ENCODE data around the gene GPRIN3. TPM values are rescaled to one million over a fixed set of nuclear protein-coding genes. Genes with fewer than 3 reads are reported as not detected.

GPRIN3 gene
- total RNA-seq, 2 donors from 2014 or later, result 11.6 to 24.0 TPM

- Mint-ChIP-seq H3K36me3 (no peaks in the 10 kb centered on the region), H3K4me1 (ENCODE audit: low read depth in 2 of 2) (peaks cover 15 to 18% of the 10 kb centered on the region in 2 donors), H3K27me3 (no peaks in the 10 kb centered on the region), H3K27ac (peak overlapping the region in 1 of 2 donors; percentile 87), H3K4me3 (no peak overlapping the region), H3K9me3 (no peaks in the 10 kb centered on the region)
- ATAC-seq (no peak), DNase-seq (ENCODE audit: low spot score) (no peak)
Observed at GRCh38 chr4:89242216-89242615, 65.4 kb downstream of the GPRIN3 start.

GRCh38 chr4:89230271-89230670, 77.3 kb downstream of the GPRIN3 start:
- DNase-seq (ENCODE audit: low spot score) (no peak), ATAC-seq (no peak)
- Mint-ChIP-seq H3K9me3 (no peaks in the 10 kb centered on the region), H3K36me3 (no peaks in the 10 kb centered on the region), H3K4me1 (ENCODE audit: low read depth in 2 of 2) (peaks cover 0 to 9% of the 10 kb centered on the region in 2 donors), H3K27me3 (no peaks in the 10 kb centered on the region), H3K27ac (no peak overlapping the region), H3K4me3 (no peak overlapping the region)

DNA sequence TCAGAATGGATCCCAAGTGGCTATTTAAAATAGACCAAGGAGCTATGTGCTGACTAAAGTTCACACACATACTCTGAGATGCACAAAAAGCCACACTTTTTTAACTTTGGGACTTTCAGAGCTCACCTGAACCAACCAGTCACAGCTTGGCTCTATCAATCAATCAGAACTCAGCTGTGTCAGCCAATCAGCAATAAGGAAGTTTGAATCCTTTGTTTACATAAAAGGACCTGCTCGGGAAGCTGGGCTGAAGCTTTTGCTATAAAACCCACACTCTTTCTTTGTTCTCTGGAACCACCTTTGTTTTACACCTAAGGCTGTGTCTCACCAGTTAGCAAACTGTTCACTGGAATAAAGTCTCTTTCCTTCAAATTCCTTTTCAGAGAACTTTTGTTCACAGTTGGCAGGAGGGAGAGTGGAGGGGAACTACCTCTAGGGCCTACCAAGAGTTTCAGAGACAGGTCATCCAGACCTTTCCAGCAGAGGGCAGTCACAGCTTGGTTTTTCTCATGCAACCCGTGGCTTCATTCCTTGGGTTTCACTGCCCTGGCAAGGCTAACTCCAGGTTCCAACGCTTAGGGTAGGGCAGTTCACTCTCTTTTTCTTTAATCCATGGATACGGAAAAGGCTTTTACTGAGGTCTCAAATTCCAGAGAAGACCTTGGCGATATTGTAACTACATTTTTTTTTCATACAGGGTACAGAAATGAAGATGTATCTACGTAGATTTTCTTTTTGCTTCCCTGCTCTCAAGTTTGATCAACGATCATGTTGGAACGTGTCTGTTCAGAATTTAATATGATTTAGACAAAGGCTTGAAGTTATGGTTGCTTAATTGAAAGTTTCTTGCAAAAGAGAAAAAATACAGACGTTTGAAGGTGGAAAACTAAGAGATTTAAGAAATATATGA, 80.7 kb downstream of the GPRIN3 start:
- H3K9me3 Mint-ChIP-seq, result no peaks in the 10 kb centered on the region
- H3K27ac Mint-ChIP-seq, result peak overlapping the region in 1 of 2 donors; percentile 35
- peak; percentile 78 to 90 for ATAC-seq

DNA sequence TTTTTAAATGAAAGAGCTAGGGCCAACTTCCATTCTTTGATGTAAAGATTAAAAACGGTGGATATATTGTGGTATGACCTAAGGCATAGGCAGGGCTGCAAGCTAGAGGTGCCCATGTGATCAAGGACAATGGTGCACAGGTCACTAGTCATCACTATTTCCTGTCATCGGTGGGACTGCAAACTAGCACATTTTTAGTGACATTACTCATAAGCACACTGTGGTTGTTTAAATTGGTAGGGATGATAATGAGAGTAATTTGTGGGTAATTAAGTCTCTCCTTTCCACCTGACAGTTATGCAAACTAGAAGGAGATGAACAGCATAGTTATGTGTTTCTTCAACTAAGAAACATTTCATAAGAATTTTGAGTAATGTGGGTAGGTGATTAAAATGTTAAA, 85.4 kb downstream of the GPRIN3 start:
- Mint-ChIP-seq H3K27me3 (peaks cover 0 to 2% of the 10 kb centered on the region in 2 donors), H3K9me3 (no peaks in the 10 kb centered on the region), H3K4me3 (no peak overlapping the region), H3K27ac (peak overlapping the region; percentile 3 to 52), H3K4me1 (ENCODE audit: low read depth in 2 of 2) (peaks cover 12 to 17% of the 10 kb centered on the region in 2 donors), H3K36me3 (no peaks in the 10 kb centered on the region)
- no peak for DNase-seq (ENCODE audit: low spot score)
- ATAC-seq, result peak; percentile 84 to 94

More for the DNA sequence above, 80.7 kb downstream of the GPRIN3 start:
- no peak overlapping the region for H3K4me3 Mint-ChIP-seq
- DNase-seq (ENCODE audit: low spot score), result peak; percentile 81
- H3K27me3 Mint-ChIP-seq, result peaks cover 0 to 2% of the 10 kb centered on the region in 2 donors
- no peaks in the 10 kb centered on the region for H3K36me3 Mint-ChIP-seq
- H3K4me1 Mint-ChIP-seq (ENCODE audit: low read depth in 2 of 2), result peaks cover 10 to 16% of the 10 kb centered on the region in 2 donors

- Mint-ChIP-seq H3K9me3 (no peaks in the 10 kb centered on the region), H3K36me3 (no peaks in the 10 kb centered on the region), H3K4me1 (ENCODE audit: low read depth in 2 of 2) (peaks cover 9 to 12% of the 10 kb centered on the region in 2 donors), H3K27ac (no peak overlapping the region), H3K4me3 (no peak overlapping the region), H3K27me3 (peaks cover 0 to 2% of the 10 kb centered on the region in 2 donors)
- ATAC-seq (no peak), DNase-seq (ENCODE audit: low spot score) (no peak)
Observed at GRCh38 chr4:89221167-89221867, 86.3 kb downstream of the GPRIN3 start.

DNA sequence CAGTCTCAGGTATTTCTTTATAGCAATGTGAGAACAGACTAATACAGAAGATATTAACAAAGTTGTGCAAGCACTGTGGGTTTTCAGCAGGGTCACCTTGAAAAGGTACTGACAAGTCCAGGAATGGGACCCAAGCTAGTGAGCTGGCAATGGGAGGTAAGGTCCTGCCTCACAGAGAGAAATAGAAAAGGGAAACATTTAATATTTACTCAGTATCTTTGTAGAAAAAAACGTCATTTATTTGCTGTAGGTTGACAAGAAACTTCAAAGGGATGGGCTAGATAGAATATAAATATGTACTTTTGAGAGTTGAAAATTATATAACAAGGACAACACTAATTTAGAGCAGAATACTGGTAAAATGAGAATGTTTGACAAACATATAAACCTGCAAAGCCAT, 89.0 kb downstream of the GPRIN3 start:
- Mint-ChIP-seq H3K4me1 (ENCODE audit: low read depth in 2 of 2) (peaks cover 8 to 12% of the 10 kb centered on the region in 2 donors), H3K36me3 (no peaks in the 10 kb centered on the region), H3K27me3 (peaks cover 2 to 15% of the 10 kb centered on the region in 2 donors), H3K9me3 (no peaks in the 10 kb centered on the region), H3K27ac (no peak overlapping the region), H3K4me3 (no peak overlapping the region)
- no peak for DNase-seq (ENCODE audit: low spot score)
- ATAC-seq, result no peak

DNA sequence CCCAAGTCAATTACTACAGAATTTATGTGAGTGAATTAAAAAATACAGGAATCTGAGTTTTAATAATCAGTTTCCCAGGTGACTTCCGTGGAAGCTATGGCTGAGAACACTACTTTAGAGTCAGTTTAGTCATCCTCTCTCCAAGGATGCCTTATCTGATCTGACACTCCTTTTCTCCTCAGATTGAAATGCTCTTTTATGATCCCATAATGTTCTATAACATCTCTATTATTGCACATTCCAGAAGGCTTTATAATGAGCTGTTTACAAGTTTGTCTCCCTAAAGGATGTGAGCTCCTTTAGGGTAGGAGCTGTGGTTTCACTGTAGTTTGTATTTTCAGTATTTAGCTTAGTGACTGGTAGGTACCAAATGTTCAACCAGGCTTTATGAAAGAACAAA, 90.0 kb downstream of the GPRIN3 start:
- peaks cover 5 to 9% of the 10 kb centered on the region in 2 donors for H3K4me1 Mint-ChIP-seq (ENCODE audit: low read depth in 2 of 2)
- H3K27me3 Mint-ChIP-seq, result peaks cover 2 to 15% of the 10 kb centered on the region in 2 donors
- no peak for DNase-seq (ENCODE audit: low spot score)
- no peak overlapping the region for H3K27ac Mint-ChIP-seq
- no peak overlapping the region for H3K4me3 Mint-ChIP-seq
- no peak for ATAC-seq
- no peaks in the 10 kb centered on the region for H3K9me3 Mint-ChIP-seq
- no peaks in the 10 kb centered on the region for H3K36me3 Mint-ChIP-seq

GRCh38 chr4:89216866-89217265, 90.7 kb downstream of the GPRIN3 start:
- Mint-ChIP-seq H3K9me3 (no peaks in the 10 kb centered on the region), H3K27me3 (peaks cover 4 to 15% of the 10 kb centered on the region in 2 donors), H3K27ac (no peak overlapping the region), H3K4me1 (ENCODE audit: low read depth in 2 of 2) (peaks cover under 1 to 1% of the 10 kb centered on the region in 2 donors), H3K36me3 (no peaks in the 10 kb centered on the region), H3K4me3 (no peak overlapping the region)
- DNase-seq (ENCODE audit: low spot score) (no peak), ATAC-seq (no peak)

- H3K9me3 Mint-ChIP-seq, result no peaks in the 10 kb centered on the region
- DNase-seq (ENCODE audit: low spot score) (no peak), ATAC-seq (no peak)
- H3K36me3 Mint-ChIP-seq, result no peaks in the 10 kb centered on the region
- H3K4me3 Mint-ChIP-seq, result no peak overlapping the region
- H3K27me3 Mint-ChIP-seq, result peaks cover 4 to 15% of the 10 kb centered on the region in 2 donors
- H3K27ac Mint-ChIP-seq, result no peak overlapping the region
- no peaks in the 10 kb centered on the region for H3K4me1 Mint-ChIP-seq (ENCODE audit: low read depth in 2 of 2)
Observed at GRCh38 chr4:89216422-89216821, 91.2 kb downstream of the GPRIN3 start.

DNA sequence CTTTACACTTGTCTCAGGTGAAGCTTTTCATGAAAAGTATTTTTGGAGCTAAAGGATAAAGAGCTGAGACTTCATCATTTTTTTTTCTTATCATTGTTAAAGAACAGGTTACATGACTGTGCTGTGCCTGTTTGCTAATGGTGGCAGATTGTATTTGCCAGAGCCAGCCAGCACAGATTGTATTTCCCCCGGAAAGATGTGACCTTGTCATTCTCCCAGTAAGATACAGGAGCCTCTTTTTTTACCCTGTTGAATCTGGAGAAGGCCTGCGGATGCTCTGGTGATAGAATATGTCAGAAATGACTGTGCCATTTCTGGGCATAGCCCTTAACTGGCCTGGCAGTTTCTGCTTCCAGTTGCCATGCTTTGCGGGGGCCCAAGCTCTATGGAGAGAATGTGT, 91.9 kb downstream of the GPRIN3 start:
- H3K4me3 Mint-ChIP-seq, result no peak overlapping the region
- H3K36me3 Mint-ChIP-seq, result no peaks in the 10 kb centered on the region
- no peak for ATAC-seq
- peaks cover 4 to 15% of the 10 kb centered on the region in 2 donors for H3K27me3 Mint-ChIP-seq
- H3K4me1 Mint-ChIP-seq (ENCODE audit: low read depth in 2 of 2), result no peaks in the 10 kb centered on the region
- DNase-seq (ENCODE audit: low spot score), result no peak
- H3K27ac Mint-ChIP-seq, result no peak overlapping the region
- no peaks in the 10 kb centered on the region for H3K9me3 Mint-ChIP-seq

DNA sequence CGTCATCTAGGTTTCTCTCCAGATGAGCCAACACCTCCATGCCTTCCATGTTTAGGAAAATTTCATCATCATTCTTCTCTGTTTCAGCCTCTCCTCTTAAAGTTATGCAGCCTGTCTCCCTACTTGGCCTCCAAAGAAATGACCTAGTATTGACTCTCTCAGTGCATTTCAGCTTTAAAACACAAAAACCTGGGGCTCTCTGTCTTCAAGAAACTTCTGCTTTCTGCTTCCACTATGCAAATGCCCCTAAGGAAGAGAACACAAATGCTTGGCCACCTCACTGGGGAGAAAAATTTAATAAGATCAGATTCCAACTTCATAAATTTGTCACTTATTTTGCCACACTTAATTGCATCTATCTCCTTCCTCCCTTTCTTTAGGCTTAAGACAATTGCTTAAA, 93.3 kb downstream of the GPRIN3 start:
- ATAC-seq (no peak), DNase-seq (ENCODE audit: low spot score) (no peak)
- Mint-ChIP-seq H3K36me3 (no peaks in the 10 kb centered on the region), H3K27me3 (peaks cover 7 to 15% of the 10 kb centered on the region in 2 donors), H3K4me1 (ENCODE audit: low read depth in 2 of 2) (no peaks in the 10 kb centered on the region), H3K4me3 (no peak overlapping the region), H3K27ac (no peak overlapping the region), H3K9me3 (no peaks in the 10 kb centered on the region)

DNA sequence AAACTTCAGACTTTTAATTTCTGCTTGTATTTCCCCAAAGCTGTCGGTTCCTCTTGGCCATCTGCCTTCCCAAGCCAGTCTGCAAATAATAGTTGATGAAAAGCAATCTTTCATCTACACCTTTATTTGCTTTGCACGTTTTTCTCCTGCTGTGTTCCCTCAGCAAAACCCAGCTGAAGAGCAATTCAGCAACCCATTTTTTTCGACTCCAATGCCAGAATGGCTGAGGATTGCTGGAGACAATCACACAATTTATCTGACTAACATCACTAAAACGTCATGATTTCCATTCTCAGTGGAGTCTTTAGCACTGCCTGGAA, 94.3 kb downstream of the GPRIN3 start:
- H3K4me3 Mint-ChIP-seq, result no peak overlapping the region
- H3K9me3 Mint-ChIP-seq, result no peaks in the 10 kb centered on the region
- no peak for ATAC-seq
- H3K4me1 Mint-ChIP-seq (ENCODE audit: low read depth in 2 of 2), result no peaks in the 10 kb centered on the region
- H3K36me3 Mint-ChIP-seq, result peaks cover 2% of the 10 kb centered on the region
- no peak for DNase-seq (ENCODE audit: low spot score)
- no peak overlapping the region for H3K27ac Mint-ChIP-seq
- H3K27me3 Mint-ChIP-seq, result peaks cover 10 to 18% of the 10 kb centered on the region in 2 donors

DNA sequence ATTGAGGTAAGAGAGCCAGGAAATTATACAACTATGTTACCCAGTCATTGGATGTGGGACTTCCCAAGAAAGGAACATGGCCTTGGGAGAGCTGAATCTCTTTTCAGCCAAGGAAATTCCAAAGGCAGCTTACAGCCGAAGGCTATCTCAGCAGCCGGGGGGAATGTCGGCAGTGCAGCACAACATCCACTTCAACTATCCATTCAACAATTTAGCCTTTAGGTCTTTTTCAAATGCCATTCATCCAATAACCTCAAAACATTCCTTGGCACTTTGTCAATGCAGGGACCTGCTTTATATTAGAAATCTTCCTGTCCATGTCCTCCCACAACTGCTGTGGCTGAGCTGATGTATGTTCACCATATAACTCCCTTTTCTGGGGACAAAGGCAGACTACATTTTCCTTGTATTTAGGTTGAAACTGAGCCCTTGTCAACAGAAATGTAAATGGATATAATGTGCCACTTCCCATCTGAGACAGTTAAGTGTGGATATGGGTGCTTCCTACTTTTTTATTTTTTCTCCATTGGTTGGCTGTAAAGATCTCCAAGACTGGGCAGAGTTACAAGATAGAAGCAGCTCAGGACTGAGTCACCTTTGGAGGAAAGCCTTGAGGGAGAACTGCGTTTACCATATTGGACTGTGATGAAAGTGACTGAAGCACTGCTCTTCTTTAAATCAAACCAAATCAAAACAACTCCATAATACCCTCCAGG, 94.8 kb downstream of the GPRIN3 start:
- Mint-ChIP-seq H3K27me3 (peaks cover 13 to 23% of the 10 kb centered on the region in 2 donors), H3K36me3 (peaks cover 6% of the 10 kb centered on the region), H3K27ac (no peak overlapping the region), H3K4me1 (ENCODE audit: low read depth in 2 of 2) (no peaks in the 10 kb centered on the region), H3K9me3 (no peaks in the 10 kb centered on the region), H3K4me3 (no peak overlapping the region)
- no peak for ATAC-seq
- DNase-seq (ENCODE audit: low spot score), result no peak

DNA sequence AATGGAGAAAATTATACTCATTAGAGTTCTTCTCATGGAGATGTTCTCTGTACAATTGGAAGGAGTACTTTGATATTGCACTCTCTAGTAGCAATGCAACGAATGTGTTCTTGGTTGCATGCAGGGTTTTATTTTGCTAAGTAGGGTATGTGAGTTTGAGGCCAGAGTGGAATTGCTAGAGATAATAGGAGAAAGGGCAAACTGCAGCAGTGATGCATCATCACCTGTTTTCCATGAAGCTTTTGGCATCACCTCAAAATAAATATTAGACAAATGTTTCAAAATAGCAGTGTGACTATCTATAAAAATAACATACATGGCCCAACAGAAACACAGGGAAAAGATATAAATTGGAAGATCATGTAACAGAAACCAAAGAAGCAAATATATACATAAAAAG, 103.0 kb downstream of the GPRIN3 start:
- no peak for ATAC-seq
- no peak for DNase-seq (ENCODE audit: low spot score)
- H3K27me3 Mint-ChIP-seq, result peaks cover 9 to 17% of the 10 kb centered on the region in 2 donors
- no peak overlapping the region for H3K4me3 Mint-ChIP-seq
- no peaks in the 10 kb centered on the region for H3K9me3 Mint-ChIP-seq
- no peak overlapping the region for H3K27ac Mint-ChIP-seq
- no peaks in the 10 kb centered on the region for H3K4me1 Mint-ChIP-seq (ENCODE audit: low read depth in 2 of 2)
- peaks cover 6% of the 10 kb centered on the region for H3K36me3 Mint-ChIP-seq

Data from natural killer cell treated with Interleukin-12 subunit alpha and Interleukin-12 subunit beta and Interleukin-15 and Interleukin-18, amount 100 ng/mL, for 72 hours (primary cell).